ENCODE results near the gene NKAIN1.
"Not testable (repeated sequence)": the region's sequence is repeated elsewhere in the genome, so short reads cannot be mapped to it uniquely, and the experiment has no call there.

The NKAIN1 gene

DNA sequence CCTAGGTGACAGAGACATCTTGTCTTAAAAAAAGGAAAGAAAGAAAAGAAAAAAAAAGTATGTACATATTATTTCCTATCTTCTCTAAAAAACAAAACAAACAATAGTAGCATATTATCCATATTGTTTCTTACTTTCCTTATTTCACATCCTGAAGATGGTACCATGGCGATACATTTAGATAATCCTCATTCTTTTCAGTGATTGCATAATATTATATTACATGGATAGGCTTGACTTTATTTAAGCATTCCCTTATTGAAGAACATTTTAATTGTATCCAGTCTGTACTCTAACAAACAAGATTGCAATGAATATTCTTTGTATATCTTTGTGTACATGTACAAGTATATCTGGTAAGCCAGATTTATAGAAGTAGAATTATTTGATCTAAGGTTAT, 91.3 kb downstream of the NKAIN1 start:
- no peak for DNase-seq

GRCh38 chr1:31145648-31146047, 94.0 kb downstream of the NKAIN1 start:
- DNase-seq: no peak

DNA sequence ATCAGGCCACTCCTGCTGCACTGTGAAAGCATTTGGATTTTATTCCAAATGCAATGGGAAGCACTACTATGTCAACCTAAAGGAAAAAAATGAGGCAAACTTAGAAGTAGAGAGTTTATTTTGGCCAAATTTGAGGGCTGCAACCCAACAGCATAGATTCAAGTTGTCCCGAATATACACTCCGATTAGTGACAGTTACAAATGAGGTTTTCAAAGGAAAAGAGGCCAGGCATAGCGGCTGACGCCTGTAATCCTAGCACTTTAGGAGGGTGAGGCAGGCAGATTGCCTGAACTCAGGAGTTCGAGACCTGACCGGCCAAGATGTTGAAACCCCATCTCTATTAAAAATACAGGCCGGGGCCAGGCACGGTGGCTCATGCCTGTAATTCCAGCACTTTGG, 95.2 kb downstream of the NKAIN1 start:
- DNase-seq: no peak

DNA sequence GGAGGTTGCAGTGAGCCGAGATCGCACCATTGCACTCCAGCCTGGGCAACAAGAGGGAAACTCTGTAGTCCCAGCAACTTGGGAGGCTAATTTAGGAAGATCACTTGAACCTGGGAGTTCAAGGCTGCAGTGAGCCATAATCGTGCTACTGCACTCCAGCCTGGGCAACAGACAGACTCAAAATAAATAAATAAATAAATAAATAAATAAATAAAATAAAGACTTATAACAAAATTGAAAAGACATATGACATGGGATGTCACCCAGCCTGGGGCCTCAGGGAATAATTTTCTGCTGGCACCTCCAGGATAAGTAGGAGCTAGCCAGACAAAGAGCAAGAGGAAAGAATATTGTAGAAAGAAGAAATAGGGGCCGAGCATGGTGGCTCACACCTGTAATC, 96.2 kb downstream of the NKAIN1 start:
- no peak for DNase-seq

GRCh38 chr1:31142406-31142805, 97.3 kb downstream of the NKAIN1 start:
- no peak for DNase-seq

DNA sequence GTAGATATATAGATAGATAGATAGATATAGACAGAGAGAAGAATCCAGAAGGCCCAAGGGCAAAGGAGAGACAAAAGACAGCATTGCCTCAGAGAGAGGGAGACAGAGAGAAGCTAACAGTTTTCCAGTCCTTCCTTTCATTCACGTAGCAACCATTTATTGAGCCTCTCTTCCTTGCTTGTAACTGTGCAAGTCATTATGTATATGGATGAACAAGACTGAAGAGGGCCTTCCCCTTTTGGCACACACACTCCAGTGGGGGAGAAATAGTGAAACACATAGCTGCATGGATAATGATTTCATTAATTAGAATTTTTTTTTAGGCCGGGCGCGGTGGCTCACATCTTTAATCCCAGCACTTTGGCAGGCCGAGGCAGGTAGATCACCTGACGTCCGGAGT, 99.4 kb downstream of the NKAIN1 start:
- DNase-seq: no peak

GRCh38 chr1:31138797-31139521, 100.7 kb downstream of the NKAIN1 start:
- not testable (repeated sequence) for DNase-seq

- not testable (repeated sequence) for DNase-seq
Observed at GRCh38 chr1:31137873-31138272, 101.8 kb downstream of the NKAIN1 start.

GRCh38 chr1:31135973-31136600, 103.6 kb downstream of the NKAIN1 start:
- DNase-seq: no peak

DNA sequence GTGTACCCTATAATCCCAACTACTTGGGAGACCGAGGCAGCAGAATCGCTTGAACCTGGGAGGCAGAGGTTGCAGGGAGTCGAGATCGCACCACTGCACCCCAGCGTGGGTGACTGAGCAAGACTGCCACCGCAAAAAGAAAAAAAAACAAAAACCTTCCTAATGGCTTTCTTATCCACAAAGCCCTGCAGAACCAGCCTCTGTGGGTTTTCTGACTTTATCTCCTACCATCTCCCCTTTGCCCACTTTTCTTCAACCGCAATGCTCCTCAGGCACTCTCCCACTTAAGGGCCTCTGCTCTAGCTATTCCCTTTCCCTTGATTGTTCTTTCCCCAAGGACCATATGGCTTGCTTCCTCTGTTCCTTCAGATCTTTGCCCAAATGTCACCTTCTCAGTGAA, 106.3 kb downstream of the NKAIN1 start:
- DNase-seq: no peak
